ENCODE data around the gene ANKS1B. TPM values are rescaled to one million over a fixed set of nuclear protein-coding genes. Genes with fewer than 3 reads are reported as not detected.

ANKS1B gene
- total RNA-seq, 1 experiment from 2014 or later, result 0.54 TPM

DNA sequence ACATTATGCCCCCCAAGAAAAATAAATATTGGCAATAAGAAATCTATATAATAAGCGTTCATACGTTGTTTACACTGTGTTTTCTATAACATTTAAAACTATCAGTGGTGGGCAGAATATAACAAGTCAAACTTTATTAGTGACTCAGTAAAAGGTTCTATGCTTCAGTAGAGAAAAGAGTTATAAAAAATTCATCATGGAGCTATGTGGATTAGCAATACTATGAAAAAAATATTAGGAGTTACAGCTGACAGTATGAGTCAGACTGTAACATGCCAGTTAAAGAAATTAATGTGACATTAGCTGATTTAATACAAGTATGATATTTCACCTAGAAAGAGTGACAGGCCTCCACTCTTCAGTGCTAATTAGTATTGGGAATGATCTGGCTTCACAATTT, 462.3 kb downstream of the ANKS1B start:
- H3K4me2 ChIP-seq (ENCODE audit: low read length), result no peak overlapping the region
- H3K79me2 ChIP-seq (ENCODE audit: insufficient read depth, low read length), result no peaks in the 10 kb centered on the region
- TF ChIP-seq ZFX (IDR thresholded peaks at IDR 0.05), result no peak
- no peak for TF ChIP-seq EZH2phosphoT487 (IDR thresholded peaks at IDR 0.05; ENCODE audit: borderline replicate concordance)
- TF ChIP-seq, protein P1, sequence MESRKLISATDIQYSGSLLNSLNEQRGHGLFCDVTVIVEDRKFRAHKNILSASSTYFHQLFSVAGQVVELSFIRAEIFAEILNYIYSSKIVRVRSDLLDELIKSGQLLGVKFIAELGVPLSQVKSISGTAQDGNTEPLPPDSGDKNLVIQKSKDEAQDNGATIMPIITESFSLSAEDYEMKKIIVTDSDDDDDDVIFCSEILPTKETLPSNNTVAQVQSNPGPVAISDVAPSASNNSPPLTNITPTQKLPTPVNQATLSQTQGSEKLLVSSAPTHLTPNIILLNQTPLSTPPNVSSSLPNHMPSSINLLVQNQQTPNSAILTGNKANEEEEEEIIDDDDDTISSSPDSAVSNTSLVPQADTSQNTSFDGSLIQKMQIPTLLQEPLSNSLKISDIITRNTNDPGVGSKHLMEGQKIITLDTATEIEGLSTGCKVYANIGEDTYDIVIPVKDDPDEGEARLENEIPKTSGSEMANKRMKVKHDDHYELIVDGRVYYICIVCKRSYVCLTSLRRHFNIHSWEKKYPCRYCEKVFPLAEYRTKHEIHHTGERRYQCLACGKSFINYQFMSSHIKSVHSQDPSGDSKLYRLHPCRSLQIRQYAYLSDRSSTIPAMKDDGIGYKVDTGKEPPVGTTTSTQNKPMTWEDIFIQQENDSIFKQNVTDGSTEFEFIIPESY (IDR thresholded peaks at IDR 0.05; ENCODE audit: extremely low read depth, insufficient replicate concordance, low read length), result no peak
- no peak for TF ChIP-seq POLR2A (IDR thresholded peaks at IDR 0.05; ENCODE audit: borderline replicate concordance, extremely low read depth, insufficient read depth, insufficient read length)
- TF ChIP-seq EGR1 (IDR thresholded peaks at IDR 0.05; ENCODE audit: low read depth), result no peak
- TF ChIP-seq CBX3 (IDR thresholded peaks at IDR 0.05; ENCODE audit: low read depth), result no peak
- TF ChIP-seq ATF3 (IDR thresholded peaks at IDR 0.05), result no peak
- no peak for TF ChIP-seq POLR2AphosphoS5 (IDR thresholded peaks at IDR 0.05; ENCODE audit: low read depth, low read length)
- no peak for TF ChIP-seq RAD21 (IDR thresholded peaks at IDR 0.05; ENCODE audit: low read depth)
- H3K9me3 ChIP-seq (ENCODE audit: control insufficient read depth in 1 of 2, insufficient read depth in 1 of 2, low read depth in 1 of 2, low read length in 2 of 2), result no peaks in the 10 kb centered on the region
- ATAC-seq (no peak), DNase-seq (ENCODE audit: low read depth, low spot score) (no peak)
- H3K27ac ChIP-seq (ENCODE audit: low read depth, low read length), result no peak overlapping the region
- H3K27me3 ChIP-seq (ENCODE audit: insufficient read depth, low read length), result no peaks in the 10 kb centered on the region
- H2AFZ ChIP-seq (ENCODE audit: low read depth, low read length, poor library complexity, severe bottlenecking), result no peak overlapping the region
- no TSS peak for BruUV-seq (replicated peaks)
- H3K9me2 ChIP-seq (ENCODE audit: insufficient read depth), result no peaks in the 10 kb centered on the region
- H3K4me1 ChIP-seq (ENCODE audit: control insufficient read depth in 1 of 2, insufficient read depth in 2 of 2, low read length in 2 of 2), result no peaks in the 10 kb centered on the region
- no peaks in the 10 kb centered on the region for H3K36me3 ChIP-seq (ENCODE audit: control insufficient read depth in 1 of 2, insufficient read depth in 2 of 2, low read length in 2 of 2)
- no peak overlapping the region for H3K9ac ChIP-seq (ENCODE audit: low read length)
- H4K20me1 ChIP-seq (ENCODE audit: insufficient read depth), result no peaks in the 10 kb centered on the region
- ChIA-PET RAD21 (ENCODE audit: low non-redundant PET in 1 of 2, low total read pairs in 2 of 2, uncharacterized antibody in 2 of 2, unreplicated experiment in 2 of 2) (no interaction called here), CTCF (no interaction called here), POLR2A (no interaction called here)
- no peak overlapping the region for H3K4me3 ChIP-seq (replicated peaks in 1 of 2; ENCODE audit: low read depth in 1 of 2, low read length in 2 of 2)
- intact Hi-C loops (cut with micrococcal nuclease), result no loop called here

DNA sequence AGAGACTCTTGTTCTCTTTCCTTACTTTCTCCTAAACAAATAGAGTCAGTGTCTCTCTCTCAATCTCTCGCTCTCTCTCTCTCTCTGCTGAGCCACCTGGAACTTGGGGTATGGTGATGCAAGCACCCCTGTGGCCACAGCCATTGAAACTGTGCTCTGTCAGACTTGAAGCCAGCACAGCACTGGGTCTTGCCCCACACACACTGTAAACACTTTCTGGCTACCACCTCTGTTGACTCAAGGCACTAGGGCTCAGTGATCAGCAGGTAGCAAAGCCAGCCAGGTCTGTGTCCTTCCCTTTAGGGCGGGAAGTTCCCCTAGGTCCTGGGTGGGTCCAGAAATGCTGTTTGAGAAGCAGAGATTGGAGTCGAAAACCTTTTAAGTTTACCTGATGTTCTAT, 463.1 kb downstream of the ANKS1B start:
- Histone ChIP-seq H3K4me2 (ENCODE audit: low read length) (no peak overlapping the region), H3K79me2 (ENCODE audit: insufficient read depth, low read length) (no peaks in the 10 kb centered on the region), H3K4me1 (ENCODE audit: control insufficient read depth in 1 of 2, insufficient read depth in 2 of 2, low read length in 2 of 2) (no peaks in the 10 kb centered on the region), H3K27ac (ENCODE audit: low read depth, low read length) (no peak overlapping the region), H3K9me2 (ENCODE audit: insufficient read depth) (no peaks in the 10 kb centered on the region), H4K20me1 (ENCODE audit: insufficient read depth) (no peaks in the 10 kb centered on the region), H3K27me3 (ENCODE audit: insufficient read depth, low read length) (no peaks in the 10 kb centered on the region), H3K9ac (ENCODE audit: low read length) (no peak overlapping the region), H3K9me3 (ENCODE audit: control insufficient read depth in 1 of 2, insufficient read depth in 1 of 2, low read depth in 1 of 2, low read length in 2 of 2) (no peaks in the 10 kb centered on the region), H3K36me3 (ENCODE audit: control insufficient read depth in 1 of 2, insufficient read depth in 2 of 2, low read length in 2 of 2) (no peaks in the 10 kb centered on the region), H3K4me3 (replicated peaks in 1 of 2; ENCODE audit: low read depth in 1 of 2, low read length in 2 of 2) (no peak overlapping the region), H2AFZ (ENCODE audit: low read depth, low read length, poor library complexity, severe bottlenecking) (no peak overlapping the region)
- DNase-seq (ENCODE audit: low read depth, low spot score) (no peak), ATAC-seq (no peak)
- ChIA-PET RAD21 (ENCODE audit: low non-redundant PET in 1 of 2, low total read pairs in 2 of 2, uncharacterized antibody in 2 of 2, unreplicated experiment in 2 of 2) (no interaction called here), CTCF (no interaction called here), POLR2A (no interaction called here)
- TF ChIP-seq ELF1 (IDR thresholded peaks at IDR 0.05; ENCODE audit: borderline replicate concordance, low read depth) (no peak), EZH2phosphoT487 (IDR thresholded peaks at IDR 0.05; ENCODE audit: borderline replicate concordance) (no peak), EZH2 (IDR thresholded peaks at IDR 0.05) (no peak), RAD21 (IDR thresholded peaks at IDR 0.05; ENCODE audit: low read depth) (no peak), FOSL1 (IDR thresholded peaks at IDR 0.05; ENCODE audit: low read depth) (no peak), CEBPB (IDR thresholded peaks at IDR 0.05; ENCODE audit: low read depth) (no peak), MAX (IDR thresholded peaks at IDR 0.05) (no peak), SIN3A (IDR thresholded peaks at IDR 0.05; ENCODE audit: low read depth) (no peak)
- BruUV-seq (replicated peaks), result no TSS peak
- intact Hi-C loops (cut with micrococcal nuclease), result no loop called here

All from HCT116 (cell line).